Measurements from ENCODE around the gene DYNC1I1. TPM values are rescaled to one million over a fixed set of nuclear protein-coding genes. Genes with fewer than 3 reads are reported as not detected.

Gene DYNC1I1
- polyA plus RNA-seq, 1 donor from 2014 or later = 28.9 TPM

- Histone ChIP-seq H4K20me1 (ENCODE audit: insufficient read depth) (no peaks in the 10 kb centered on the region), H3K9me3 (ENCODE audit: low read length) (no peaks in the 10 kb centered on the region), H3K9me2 (ENCODE audit: insufficient read depth, low read length) (no peaks in the 10 kb centered on the region), H3K79me2 (replicated peaks; ENCODE audit: insufficient read depth, low read length) (no peaks in the 10 kb centered on the region), H3K4me3 (ENCODE audit: low read length) (no peak overlapping the region), H3F3A (ENCODE audit: insufficient read depth, low read length, poor library complexity, severe bottlenecking) (no peaks in the 10 kb centered on the region), H3K4me2 (ENCODE audit: low read length) (no peak overlapping the region), H3K36me3 (ENCODE audit: insufficient read depth, low read length) (no peaks in the 10 kb centered on the region), H3K9ac (ENCODE audit: low read length) (no peak overlapping the region), H2AFZ (ENCODE audit: low read depth, low read length) (no peak overlapping the region), H3K27ac (ENCODE audit: low read length) (no peak overlapping the region), H3K27me3 (ENCODE audit: insufficient read depth, low read depth, low read length) (no peaks in the 10 kb centered on the region)
- TF ChIP-seq SMC3 (conservative IDR thresholded peaks at IDR 0.05; ENCODE audit: poor library complexity) (no peak), EZH2 (IDR thresholded peaks at IDR 0.05; ENCODE audit: borderline replicate concordance, insufficient read depth, low read length, poor library complexity, severe bottlenecking) (no peak), POLR2AphosphoS5 (IDR thresholded peaks at IDR 0.05) (no peak), REST (IDR thresholded peaks at IDR 0.05; ENCODE audit: borderline replicate concordance) (no peak), TAF1 (IDR thresholded peaks at IDR 0.05; ENCODE audit: low read depth) (no peak), RAD21 (conservative IDR thresholded peaks at IDR 0.05) (no peak), EP300 (conservative IDR thresholded peaks at IDR 0.05; ENCODE audit: poor library complexity, severe bottlenecking) (no peak), MXI1 (conservative IDR thresholded peaks at IDR 0.05; ENCODE audit: poor library complexity, severe bottlenecking) (no peak), CTCF (IDR thresholded peaks at IDR 0.05; ENCODE audit: poor library complexity, severe bottlenecking) (no peak)
These were observed 279.9 kb downstream of the DYNC1I1 start for GRCh38 chr7:96052289-96052688.

GRCh38 chr7:96052860-96053470 lies 280.6 kb downstream of the DYNC1I1 start:
- Histone ChIP-seq H3K27ac (ENCODE audit: low read length) (no peak overlapping the region), H3K9me3 (ENCODE audit: low read length) (no peaks in the 10 kb centered on the region), H3K9ac (ENCODE audit: low read length) (no peak overlapping the region), H3K4me3 (ENCODE audit: low read length) (no peak overlapping the region), H3K79me2 (replicated peaks; ENCODE audit: insufficient read depth, low read length) (no peaks in the 10 kb centered on the region), H3K9me2 (ENCODE audit: insufficient read depth, low read length) (no peaks in the 10 kb centered on the region), H2AFZ (ENCODE audit: low read depth, low read length) (no peak overlapping the region), H4K20me1 (ENCODE audit: insufficient read depth) (no peaks in the 10 kb centered on the region), H3K36me3 (ENCODE audit: insufficient read depth, low read length) (no peaks in the 10 kb centered on the region), H3F3A (ENCODE audit: insufficient read depth, low read length, poor library complexity, severe bottlenecking) (no peaks in the 10 kb centered on the region), H3K27me3 (ENCODE audit: insufficient read depth, low read depth, low read length) (no peaks in the 10 kb centered on the region), H3K4me2 (ENCODE audit: low read length) (no peak overlapping the region)
- TF ChIP-seq REST (IDR thresholded peaks at IDR 0.05; ENCODE audit: borderline replicate concordance) (no peak), TAF1 (IDR thresholded peaks at IDR 0.05; ENCODE audit: low read depth) (no peak), SMC3 (conservative IDR thresholded peaks at IDR 0.05; ENCODE audit: poor library complexity) (no peak), RAD21 (conservative IDR thresholded peaks at IDR 0.05) (no peak), EP300 (conservative IDR thresholded peaks at IDR 0.05; ENCODE audit: poor library complexity, severe bottlenecking) (no peak), CTCF (IDR thresholded peaks at IDR 0.05; ENCODE audit: poor library complexity, severe bottlenecking) (no peak), EZH2 (IDR thresholded peaks at IDR 0.05; ENCODE audit: borderline replicate concordance, insufficient read depth, low read length, poor library complexity, severe bottlenecking) (no peak), POLR2AphosphoS5 (IDR thresholded peaks at IDR 0.05) (no peak), MXI1 (conservative IDR thresholded peaks at IDR 0.05; ENCODE audit: poor library complexity, severe bottlenecking) (no peak)

Measured in neural cell (in vitro differentiated cells).